ENCODE measurements around the gene BRPF1.

Gene BRPF1

DNA sequence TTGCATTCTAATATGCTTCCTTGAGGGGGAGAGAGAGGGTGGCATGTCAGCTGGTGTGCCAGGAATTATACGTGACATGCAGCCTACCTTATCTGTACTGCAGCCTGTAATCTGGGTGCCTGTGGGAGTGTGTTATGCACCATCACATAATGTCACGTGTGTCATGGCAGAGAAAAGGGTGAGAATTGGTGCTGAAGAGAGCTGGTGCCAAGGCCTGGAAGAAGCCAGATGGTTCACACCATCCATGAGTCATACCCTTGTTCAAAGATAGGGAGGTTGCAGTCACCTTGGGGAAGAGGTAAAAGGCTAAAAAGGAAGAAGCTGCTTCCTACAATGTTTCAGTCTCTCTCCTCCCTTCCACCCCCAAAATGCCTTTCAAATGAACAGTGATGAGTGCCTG is 5.3 kb downstream of the BRPF1 start:
- TF ChIP-seq ZFX (IDR thresholded peaks at IDR 0.05; ENCODE audit: borderline replicate concordance) (no peak), CTCF (IDR thresholded peaks at IDR 0.05) (no peak)
- H3K27ac ChIP-seq, result no peak overlapping the region

DNA sequence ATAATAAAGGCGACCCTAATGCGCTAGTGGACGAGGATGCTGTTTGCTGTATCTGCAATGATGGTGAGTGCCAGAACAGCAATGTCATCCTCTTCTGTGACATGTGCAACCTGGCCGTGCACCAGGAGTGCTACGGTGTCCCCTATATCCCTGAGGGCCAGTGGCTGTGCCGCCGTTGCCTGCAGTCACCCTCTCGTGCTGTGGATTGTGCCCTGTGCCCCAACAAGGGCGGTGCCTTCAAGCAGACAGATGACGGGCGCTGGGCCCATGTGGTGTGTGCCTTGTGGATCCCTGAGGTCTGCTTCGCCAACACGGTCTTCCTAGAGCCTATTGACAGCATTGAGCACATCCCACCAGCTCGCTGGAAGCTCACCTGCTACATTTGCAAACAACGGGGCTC is 7.6 kb downstream of the BRPF1 start:
- no peak for TF ChIP-seq CTCF (IDR thresholded peaks at IDR 0.05)
- no peak overlapping the region for H3K27ac ChIP-seq

DNA sequence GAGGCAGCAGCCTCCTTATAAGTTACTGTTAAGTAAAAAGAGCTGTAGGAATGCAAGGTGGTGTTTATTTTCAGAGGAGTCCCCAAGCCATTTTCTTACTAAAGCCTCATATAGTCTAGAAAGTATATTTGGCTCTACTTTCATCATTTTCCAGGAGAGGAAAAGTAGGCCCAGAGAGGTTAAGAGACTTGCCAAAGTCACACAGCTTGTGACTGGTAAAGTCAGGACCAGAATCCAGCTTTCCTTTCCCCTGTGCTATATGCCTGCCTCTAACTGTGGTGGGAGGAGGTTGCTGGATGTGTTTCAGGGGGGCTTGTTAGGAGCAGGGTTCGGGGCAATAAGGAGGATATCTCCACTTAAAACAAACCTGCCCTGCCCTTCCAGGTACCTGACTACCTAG is 11.0 kb downstream of the BRPF1 start:
- no peak overlapping the region for H3K27ac ChIP-seq
- TF ChIP-seq ZFX (IDR thresholded peaks at IDR 0.05; ENCODE audit: borderline replicate concordance), result no peak
- TF ChIP-seq CTCF (IDR thresholded peaks at IDR 0.05), result no peak

DNA sequence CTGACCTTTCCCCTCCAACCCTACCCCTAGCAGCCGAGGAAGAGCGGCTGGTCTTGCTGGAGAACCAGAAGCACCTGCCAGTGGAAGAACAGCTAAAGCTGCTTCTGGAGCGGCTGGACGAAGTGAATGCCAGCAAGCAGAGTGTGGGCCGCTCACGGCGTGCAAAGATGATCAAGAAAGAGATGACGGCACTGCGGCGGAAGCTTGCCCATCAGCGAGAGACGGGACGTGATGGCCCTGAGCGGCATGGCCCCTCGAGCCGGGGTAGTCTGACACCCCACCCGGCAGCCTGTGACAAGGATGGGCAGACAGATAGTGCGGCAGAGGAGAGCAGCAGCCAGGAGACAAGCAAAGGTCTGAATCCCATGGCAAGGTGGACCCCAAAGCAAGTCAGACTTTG is 12.0 kb downstream of the BRPF1 start:
- no peak overlapping the region for H3K27ac ChIP-seq
- TF ChIP-seq ZFX (IDR thresholded peaks at IDR 0.05; ENCODE audit: borderline replicate concordance) (no peak), CTCF (IDR thresholded peaks at IDR 0.05) (no peak)

DNA sequence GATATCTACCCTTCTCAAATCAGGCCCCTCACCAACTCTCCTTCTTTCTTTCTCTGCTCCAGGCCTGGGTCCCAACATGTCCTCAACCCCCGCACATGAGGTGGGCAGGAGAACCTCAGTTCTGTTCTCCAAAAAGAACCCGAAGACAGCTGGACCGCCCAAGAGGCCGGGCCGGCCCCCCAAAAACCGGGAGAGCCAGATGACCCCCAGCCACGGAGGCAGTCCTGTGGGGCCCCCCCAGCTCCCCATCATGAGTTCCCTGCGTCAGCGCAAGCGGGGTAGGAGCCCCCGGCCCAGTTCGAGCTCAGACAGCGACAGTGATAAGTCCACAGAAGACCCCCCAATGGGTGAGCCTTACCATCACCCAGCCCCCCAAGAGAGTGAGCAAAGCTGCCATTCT is 12.6 kb downstream of the BRPF1 start:
- TF ChIP-seq ZFX (IDR thresholded peaks at IDR 0.05; ENCODE audit: borderline replicate concordance) (no peak), CTCF (IDR thresholded peaks at IDR 0.05) (no peak)
- no peak overlapping the region for H3K27ac ChIP-seq

DNA sequence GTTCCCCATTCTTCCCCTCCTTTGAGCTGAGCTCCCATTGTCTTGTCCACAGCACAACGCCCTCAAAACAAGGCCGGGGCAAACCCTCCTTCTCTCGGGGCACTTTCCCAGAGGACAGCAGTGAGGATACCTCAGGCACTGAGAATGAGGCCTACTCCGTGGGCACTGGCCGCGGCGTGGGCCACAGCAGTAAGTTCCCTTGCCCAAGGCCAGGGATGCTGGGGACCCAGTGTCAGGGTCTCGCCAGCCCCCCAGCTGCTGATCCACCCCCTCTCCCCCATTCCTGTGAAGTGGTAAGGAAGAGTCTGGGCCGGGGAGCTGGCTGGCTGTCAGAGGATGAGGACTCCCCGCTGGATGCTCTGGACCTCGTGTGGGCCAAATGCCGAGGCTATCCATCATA is 14.0 kb downstream of the BRPF1 start:
- no peak overlapping the region for H3K27ac ChIP-seq
- TF ChIP-seq ZFX (IDR thresholded peaks at IDR 0.05; ENCODE audit: borderline replicate concordance) (no peak), CTCF (IDR thresholded peaks at IDR 0.05) (no peak)

GRCh38 chr3:9746330-9746729 is 14.8 kb downstream of the BRPF1 start:
- TF ChIP-seq ZFX (IDR thresholded peaks at IDR 0.05; ENCODE audit: borderline replicate concordance) (no peak), CTCF (IDR thresholded peaks at IDR 0.05) (no peak)

More at GRCh38 chr3:9746330-9746729, 14.8 kb downstream of the BRPF1 start:
- H3K27ac ChIP-seq, result no peak overlapping the region

All from 22Rv1 (cell line).